M059J (cell line): ENCODE measurements around the gene EIF3M. TPM values are rescaled to one million over a fixed set of nuclear protein-coding genes. Genes with fewer than 3 reads are reported as not detected.
"Not testable (repeated sequence)": the region's sequence is repeated elsewhere in the genome, so short reads cannot be mapped to it uniquely, and the experiment has no call there.

Experiments
- DNase-seq: peaks from one replicate; pipeline ENCODE4 v3.0.0-alpha.2; 2012; ENCODE audit warnings: low read depth
- total RNA-seq: library from RNA; depleted of rRNA; stranded (reverse); fragments of >200 nt; shearing (Covaris generic); gene quantifications from 2 replicates; pipeline ENCODE4 v1.2.3, GENCODE V29; 2014; rRNA removed

EIF3M gene
- total RNA-seq, 1 experiment from 2014 or later = 937 TPM

DNA sequence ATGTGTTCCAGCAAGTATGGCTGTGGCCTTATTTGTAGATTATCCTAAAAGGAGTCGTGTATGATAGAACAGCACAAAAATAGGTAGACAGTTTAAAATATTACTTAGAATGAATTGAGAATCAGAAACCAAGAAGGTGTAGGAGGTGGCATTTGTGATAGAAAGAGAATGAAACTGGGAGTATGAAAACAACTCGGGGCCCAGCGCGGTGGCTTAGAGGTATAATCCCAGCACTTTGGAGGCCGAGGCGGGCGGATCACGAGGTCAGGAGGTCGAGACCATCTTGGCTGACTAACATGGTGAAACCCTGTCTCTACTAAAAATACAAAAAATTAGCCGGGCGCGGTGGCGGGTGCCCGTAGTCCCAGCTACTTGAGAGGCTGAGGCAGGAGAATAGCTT is 12.5 kb downstream of the EIF3M start:
- DNase-seq = not testable (repeated sequence)

DNA sequence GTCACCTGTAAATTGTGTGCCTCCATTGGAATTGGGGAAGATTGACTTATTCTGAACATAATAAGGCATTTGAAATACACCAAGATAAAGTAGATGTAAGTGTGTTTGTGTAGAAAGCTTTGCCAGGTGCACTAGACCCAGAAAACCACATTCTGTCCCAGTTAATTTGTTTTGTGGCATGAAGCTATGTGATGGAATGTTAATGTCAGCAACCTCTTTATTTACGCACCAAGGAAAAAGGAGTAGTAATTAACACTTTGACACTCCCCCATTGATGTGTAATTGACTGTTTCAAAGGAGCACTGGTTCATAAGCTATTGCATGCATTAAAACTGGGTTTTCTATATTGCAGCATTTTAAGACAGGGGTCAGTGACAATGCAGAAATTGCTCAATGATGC is 14.3 kb downstream of the EIF3M start:
- no peak for DNase-seq

GRCh38 chr11:32602657-32603415 is 19.2 kb downstream of the EIF3M start:
- peak; percentile 23 for DNase-seq

- no peak for DNase-seq
These were observed 22.6 kb downstream of the EIF3M start for GRCh38 chr11:32606220-32606619.

GRCh38 chr11:32608826-32609225 is 25.2 kb downstream of the EIF3M start:
- DNase-seq = not testable (repeated sequence)

DNA sequence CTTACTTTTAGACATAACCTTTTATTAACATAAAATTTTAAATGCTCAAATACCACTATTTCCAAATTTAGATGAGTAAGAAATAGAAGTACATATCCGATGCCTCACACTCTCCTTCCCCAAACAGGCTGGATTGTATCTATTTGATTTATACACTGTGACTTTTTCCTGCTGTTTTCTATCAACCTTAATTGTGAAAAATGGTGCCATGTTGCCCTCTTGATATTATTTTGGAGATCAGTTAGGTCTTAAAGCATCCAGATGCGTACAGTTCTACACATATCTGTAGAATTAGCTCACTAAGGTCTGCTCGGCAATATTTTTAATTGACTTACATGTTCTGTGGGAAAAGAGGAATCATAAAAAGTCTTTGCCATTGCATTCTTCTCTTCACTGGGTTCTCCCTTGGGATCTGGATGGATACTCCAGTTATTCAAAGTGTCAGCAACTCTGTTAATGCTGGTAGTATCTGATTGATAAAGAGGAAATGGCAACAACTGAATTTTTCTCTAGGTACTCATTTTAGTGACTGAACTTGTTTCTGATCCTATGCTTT is 27.2 kb downstream of the EIF3M start:
- DNase-seq = no peak

- DNase-seq = no peak
These were observed 30.0 kb downstream of the EIF3M start for GRCh38 chr11:32613500-32614151.

DNA sequence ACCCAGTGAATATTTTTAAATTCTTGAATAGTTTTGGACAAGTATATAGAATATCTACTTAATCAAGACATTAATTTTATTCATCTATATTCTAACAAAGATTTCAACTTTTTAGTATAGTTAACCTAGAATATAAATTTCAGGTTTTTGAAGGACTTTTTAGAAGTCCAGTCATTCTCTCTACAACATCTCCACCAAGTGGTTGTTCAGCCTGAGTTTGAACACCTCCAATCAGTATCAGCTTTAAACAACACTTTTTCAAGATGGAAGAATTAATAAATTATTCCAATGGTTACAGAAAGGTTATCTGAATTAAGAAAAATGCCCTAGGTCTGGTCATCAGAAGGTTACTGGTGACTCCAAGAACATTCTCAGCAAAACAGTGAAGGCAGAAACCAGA is 31.8 kb downstream of the EIF3M start:
- peak; percentile 14 for DNase-seq

GRCh38 chr11:32616903-32617302 is 33.3 kb downstream of the EIF3M start:
- DNase-seq = no peak

- DNase-seq = no peak
These were observed 47.2 kb downstream of the EIF3M start for GRCh38 chr11:32630844-32631243.

- DNase-seq = no peak
These were observed 52.2 kb downstream of the EIF3M start for GRCh38 chr11:32635819-32636218.

GRCh38 chr11:32641361-32641760 is 57.7 kb downstream of the EIF3M start:
- no peak for DNase-seq

DNA sequence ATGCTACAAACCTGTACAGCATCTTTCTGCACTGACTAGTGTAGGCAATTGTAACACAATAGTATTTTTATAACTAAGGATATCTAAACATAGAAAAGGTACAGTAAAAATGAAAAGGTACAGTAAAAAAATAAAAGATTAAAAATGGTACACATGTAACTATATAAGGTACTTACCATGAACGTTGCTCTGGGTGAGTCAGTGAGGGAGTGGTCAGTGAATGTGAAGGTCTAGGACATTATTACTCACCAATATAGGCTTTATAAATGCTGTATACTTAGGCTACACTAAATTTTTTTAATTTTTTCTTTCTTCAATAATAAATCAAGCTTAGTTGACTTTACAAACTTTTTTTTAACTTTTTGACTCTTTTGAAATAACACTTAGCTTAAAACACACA is 59.9 kb downstream of the EIF3M start:
- peak; percentile 55 for DNase-seq

Other genes with a start within 250 kb of the EIF3M start
- gene WT1, start 148.3 kb upstream of the EIF3M start, total RNA-seq = 4.6 and 5.9 TPM in 2 replicates
- not detected in 2 replicates for gene CCDC73, start 210.8 kb downstream of the EIF3M start, total RNA-seq
- 4.4 and 4.7 TPM in 2 replicates for gene PRRG4, start 246.1 kb downstream of the EIF3M start, total RNA-seq